ENCODE results near the gene LHX6. TPM values are rescaled to one million over a fixed set of nuclear protein-coding genes. Genes with fewer than 3 reads are reported as not detected.

Gene LHX6
- total and polyA plus RNA-seq, 2 of the 8 experiments (the other 6 are each of a cell fraction or from before 2014, with no cell fraction given) = 0.92 to 1.2 TPM

- no peak overlapping the region for H3K4me3 ChIP-seq (ENCODE audit: extremely low read depth in 1 of 4, insufficient read depth in 2 of 4, low read depth in 3 of 4, low read length in 4 of 4)
- H4K91ac ChIP-seq (replicated peaks; ENCODE audit: insufficient read length, low read length) = no peak overlapping the region
- no peak overlapping the region for H2BK120ac ChIP-seq (replicated peaks; ENCODE audit: low read depth, low read length)
- H3K23me2 ChIP-seq (ENCODE audit: low read depth, low read length) = no peaks in the 10 kb centered on the region
- no peak overlapping the region for H4K5ac ChIP-seq (ENCODE audit: insufficient read length, low read depth, low read length)
- no peak overlapping the region for H2BK15ac ChIP-seq (ENCODE audit: low read length)
- H2AK5ac ChIP-seq (ENCODE audit: low read depth, low read length) = no peak overlapping the region
- no peak overlapping the region for H3K9ac ChIP-seq (replicated peaks in 1 of 4; ENCODE audit: extremely low read depth in 1 of 4, low read depth in 3 of 4, low read length in 3 of 4)
- ChIA-PET CTCF (ENCODE audit: partially characterized antibody) (interaction anchor here (0.6 to 2.9 kb wide), 5 partner anchors 37 to 757 kb away, joined by 3 to 9 read pairs (median 3); partner anchors contain the start of genes MORN5 and NDUFA8), POLR2A (ENCODE audit: partially characterized antibody) (interaction anchor here (3.5 kb wide), 1 partner anchor 12 kb away, joined by 7 read pairs; no protein-coding TSS in a partner anchor)
- H3K56ac ChIP-seq (replicated peaks; ENCODE audit: insufficient read length, low read depth, low read length) = no peak overlapping the region
- H3K18ac ChIP-seq (ENCODE audit: extremely low read depth, low read length) = no peak overlapping the region
- no peak overlapping the region for H4K8ac ChIP-seq (ENCODE audit: extremely low read depth, insufficient read depth, low read length)
- FAIRE-seq = no peak
- H3K79me2 ChIP-seq (ENCODE audit: control insufficient read depth in 1 of 2, insufficient read depth in 2 of 2, low read length in 2 of 2) = no peaks in the 10 kb centered on the region
- WGBS, 2 experiments (ENCODE audit: extremely low coverage in 1 of 2, insufficient coverage in 1 of 2, insufficient read length in 1 of 2, insufficient replicate concordance in 2 of 2, low coverage in 1 of 2, low lambda C conversion rate in 2 of 2, missing lambda C conversion rate in 1 of 2) = 90% methylated on average over 4 of the region's 4 CpGs; no CpG with 5 or more reads in 1 of the 2 experiments
- TF ChIP-seq SP2 (IDR thresholded peaks at IDR 0.05; ENCODE audit: low read length) = no peak
- TF ChIP-seq CREB1 (IDR thresholded peaks at IDR 0.05) = no peak
- no peak for TF ChIP-seq CBX8 (IDR thresholded peaks at IDR 0.05; ENCODE audit: borderline replicate concordance, low read depth, low read length)
- TF ChIP-seq JUND (IDR thresholded peaks at IDR 0.05; ENCODE audit: low read length) = no peak
- TF ChIP-seq SUZ12 (IDR thresholded peaks at IDR 0.05; ENCODE audit: low read length) = no peak
- TF ChIP-seq CEBPB (IDR thresholded peaks at IDR 0.05; ENCODE audit: low read depth, low read length) = no peak
- H3K4ac ChIP-seq (replicated peaks; ENCODE audit: insufficient read length, low read depth, low read length) = no peak overlapping the region
- no peaks in the 10 kb centered on the region; a peak in 2 of 7 replicates for H3K27me3 ChIP-seq (replicated peaks in 1 of 4; ENCODE audit: control insufficient read depth in 3 of 4, extremely low read depth in 1 of 4, insufficient read depth in 3 of 4, low read length in 3 of 4)
- no peaks in the 10 kb centered on the region for H3K9me3 ChIP-seq (ENCODE audit: insufficient read depth in 2 of 2, low read depth in 1 of 2, low read length in 1 of 2)
- no peak overlapping the region for H2BK5ac ChIP-seq (ENCODE audit: low read depth, low read length)
- no peaks in the 10 kb centered on the region for H4K20me1 ChIP-seq (replicated peaks in 1 of 2; ENCODE audit: control insufficient read depth in 1 of 2, insufficient read depth in 2 of 2, low read length in 2 of 2)
- no peak overlapping the region for H3K14ac ChIP-seq (ENCODE audit: insufficient read length)
- peaks cover 0 to 6% (median 2%) of the 10 kb centered on the region in 4 experiments; a peak in 4 of 7 replicates for H3K4me1 ChIP-seq (replicated peaks in 1 of 4; ENCODE audit: control insufficient read depth in 3 of 4, insufficient read depth in 4 of 4, low read length in 3 of 4)
- no peak overlapping the region for H2AFZ ChIP-seq (ENCODE audit: low read length)
- no peak overlapping the region for H3K4me2 ChIP-seq (ENCODE audit: insufficient read depth in 1 of 2, low read depth in 2 of 2, low read length in 2 of 2)
- no peak overlapping the region for H3K23ac ChIP-seq (ENCODE audit: insufficient read length)
- H3K36me3 ChIP-seq (ENCODE audit: control insufficient read depth in 2 of 4, insufficient read depth in 4 of 4, low read length in 3 of 4) = no peaks in the 10 kb centered on the region
- no peak overlapping the region for H2BK20ac ChIP-seq (ENCODE audit: low read length)
- no peak for DNase-seq (ENCODE audit: low read depth in 1 of 2, low spot score in 2 of 2)
- no peak overlapping the region for H3K27ac ChIP-seq (ENCODE audit: low read depth, low read length)
- H2BK12ac ChIP-seq (ENCODE audit: low read depth, low read length) = no peak overlapping the region
- no peaks in the 10 kb centered on the region for H3K79me1 ChIP-seq (ENCODE audit: low read depth, low read length)
Measured at GRCh38 chr9:122195875-122196274, 32.9 kb downstream of the LHX6 start.
